Small intestine (tissue), 7 donors: Measurements from ENCODE around the gene PARM1. TPM values are rescaled to one million over a fixed set of nuclear protein-coding genes. Genes with fewer than 3 reads are reported as not detected.

Source experiments
- DNase-seq, 2 donors: peaks; one replicate each; pipeline versions ENCODE4 v3.0.0 to v3.0.0-alpha.2; 2013
- FAIRE-seq: peaks from 2 replicates; lab custom pipeline; 2012; peaks lifted over from hg19 to GRCh38; lab: Jason Lieb, UNC
- H3K27ac ChIP-seq, 3 donors: one replicate each; pipeline ENCODE4 v1.5.1; 2013; ENCODE audit warnings: low read length in 2 of 3, mild to moderate bottlenecking in 2 of 3, control low read depth in 1 of 3, inconsistent platforms in 1 of 3, low read depth in 1 of 3, moderate library complexity in 1 of 3
- H3K27me3 ChIP-seq, 3 donors: one replicate each; pipeline ENCODE4 v1.6.1; 2013; ENCODE audit warnings: low read length in 3 of 3, inconsistent platforms in 1 of 3; ENCODE audit not compliant: control insufficient read depth in 3 of 3, insufficient read depth in 3 of 3
- H3K36me3 ChIP-seq, 3 donors: one replicate each; pipeline ENCODE4 v1.6.1; 2013; ENCODE audit warnings: low read length in 3 of 3, inconsistent platforms in 1 of 3, low read depth in 1 of 3, mild to moderate bottlenecking in 1 of 3, moderate library complexity in 1 of 3; ENCODE audit not compliant: control insufficient read depth in 3 of 3, insufficient read depth in 2 of 3
- H3K4me1 ChIP-seq, 3 donors: one replicate each; pipeline ENCODE4 v1.6.1; 2013; ENCODE audit warnings: low read length in 2 of 3, inconsistent platforms in 1 of 3, low read depth in 1 of 3, mild to moderate bottlenecking in 1 of 3, moderate library complexity in 1 of 3; ENCODE audit not compliant: control insufficient read depth in 3 of 3, insufficient read depth in 2 of 3
- H3K4me3 ChIP-seq, 3 donors: one replicate each; pipeline ENCODE4 v1.5.1; 2013; ENCODE audit warnings: low read length in 3 of 3, control low read depth in 1 of 3, inconsistent platforms in 1 of 3, low read depth in 1 of 3, mild to moderate bottlenecking in 1 of 3, moderate library complexity in 1 of 3
- H3K9me3 ChIP-seq, 2 donors: one replicate each; pipeline ENCODE4 v1.6.1; 2013; ENCODE audit warnings: low read depth in 1 of 2, low read length in 1 of 2; ENCODE audit not compliant: control insufficient read depth in 2 of 2, insufficient read depth in 1 of 2
- WGBS, 3 donors: extraction: QIAGEN DNeasy Blood & Tissue Kit; methylation state at CpG; one replicate each; pipeline ENCODE4 v1.1.7; 2013; 5-methylcytosine and 5-hydroxymethylcytosine counted together
- polyA plus RNA-seq, 4 donors: library from polyadenylated mRNA; stranded (reverse) in 3 of 4; unstranded in 1 of 4; fragments of 200-250 nt in 3 of 4; fragments of 120-200 nt in 1 of 4; gene quantifications; one replicate each; pipeline versions ENCODE4 v1.2.1 to v1.2.3, GENCODE V29; 2013
- donor health status: healthy with polysubstance abuse.
- donor health status: control.
- donor health status: control.
- donor health status: Bipolar disorder and iron deficiency.
- donor health status: healthy.

PARM1 gene
- polyA plus RNA-seq, 4 donors, result under 0.01 to 80.9 (median 7.4) TPM

DNA sequence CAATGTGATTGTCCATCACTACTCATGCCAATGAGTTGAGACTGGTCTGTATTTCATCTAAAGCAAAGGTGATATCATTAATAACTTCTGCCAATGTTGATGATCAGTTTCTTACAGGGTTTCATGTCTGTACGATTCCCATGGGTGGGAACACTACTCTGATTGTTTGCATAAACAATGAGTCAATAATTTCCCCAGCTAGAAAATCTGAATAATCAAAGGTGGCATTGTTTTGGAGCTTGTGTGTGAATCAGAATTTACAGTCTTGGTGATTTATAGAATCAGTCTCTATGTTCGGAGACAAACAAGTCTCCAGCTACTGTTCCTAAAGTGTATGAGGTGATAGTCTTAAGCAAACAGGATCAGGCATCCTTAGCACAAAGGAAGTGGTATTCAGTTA, 35.5 kb upstream of the PARM1 start:
- H3K36me3 ChIP-seq, result no peaks in the 10 kb centered on the region
- peaks cover 0 to 12% (median 3%) of the 10 kb centered on the region in 3 donors for H3K4me1 ChIP-seq
- H3K4me3 ChIP-seq, result no peak overlapping the region
- H3K27ac ChIP-seq, result no peak overlapping the region
- WGBS, 3 donors, result 61 to 66% (median 64%) methylated on average over 2 of the region's 2 CpGs
- H3K9me3 ChIP-seq, result no peaks in the 10 kb centered on the region
- no peaks in the 10 kb centered on the region for H3K27me3 ChIP-seq
- DNase-seq (no peak), FAIRE-seq (no peak)

DNA sequence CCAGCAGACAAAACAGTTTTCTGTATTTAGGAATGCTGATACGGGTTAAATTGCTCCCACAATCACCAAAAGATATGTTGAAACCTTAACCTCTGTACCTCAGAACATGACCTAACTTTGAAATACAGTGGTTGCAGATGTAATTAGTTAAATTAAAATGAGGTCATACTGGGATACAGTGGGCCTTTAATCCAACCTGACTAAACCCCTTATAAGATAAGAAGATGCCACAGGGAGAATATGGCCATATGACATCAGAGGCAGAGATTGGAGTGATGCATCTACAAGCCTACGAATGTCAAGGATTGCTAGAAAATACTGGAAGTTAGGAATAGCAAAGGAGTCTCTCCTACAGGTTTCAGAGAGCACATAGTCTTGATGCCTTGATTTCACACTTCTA, 32.1 kb upstream of the PARM1 start:
- H3K4me1 ChIP-seq, result peaks cover 0 to 5% (median 0%) of the 10 kb centered on the region in 3 donors
- no peaks in the 10 kb centered on the region for H3K9me3 ChIP-seq
- DNase-seq, result no peak
- no peak overlapping the region for H3K4me3 ChIP-seq
- H3K36me3 ChIP-seq, result no peaks in the 10 kb centered on the region
- FAIRE-seq, result no peak
- 43 to 63% (median 56%) methylated on average over 2 of the region's 2 CpGs for WGBS, 3 donors
- no peaks in the 10 kb centered on the region for H3K27me3 ChIP-seq
- no peak overlapping the region for H3K27ac ChIP-seq

DNA sequence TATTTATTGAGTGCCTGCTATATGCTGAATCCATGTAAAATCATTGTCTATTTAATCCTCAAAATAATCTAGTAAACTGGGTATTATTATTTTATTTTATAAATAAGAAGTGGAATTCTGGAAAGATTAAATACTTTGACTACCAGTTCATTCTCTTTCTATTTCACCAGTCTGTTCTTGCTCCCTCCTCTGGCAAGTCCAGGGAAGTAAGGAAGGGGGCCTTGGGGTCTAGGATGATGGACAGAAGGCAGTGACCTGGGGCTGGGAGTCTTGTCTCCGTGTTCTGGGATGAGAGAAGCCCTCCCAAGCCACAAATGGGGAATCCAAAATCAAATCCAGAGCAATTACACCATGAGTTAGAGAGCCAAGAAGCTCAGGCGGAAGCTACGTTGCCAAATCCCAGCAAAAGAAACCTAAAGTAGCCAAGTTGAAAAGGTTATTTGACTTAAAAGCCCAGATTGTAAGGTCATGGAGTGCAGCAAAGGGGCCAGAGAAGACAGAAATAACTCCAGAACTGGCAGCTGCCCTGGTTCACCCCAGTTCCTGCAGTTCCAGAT, 28.3 kb upstream of the PARM1 start:
- H3K4me1 ChIP-seq, result no peaks in the 10 kb centered on the region
- H3K9me3 ChIP-seq, result no peaks in the 10 kb centered on the region
- no peak for DNase-seq
- H3K27me3 ChIP-seq, result no peaks in the 10 kb centered on the region
- no peak overlapping the region for H3K27ac ChIP-seq
- FAIRE-seq, result no peak
- 70 to 84% (median 81%) methylated on average over 3 of the region's 3 CpGs for WGBS, 3 donors
- no peaks in the 10 kb centered on the region for H3K36me3 ChIP-seq
- no peak overlapping the region for H3K4me3 ChIP-seq

DNA sequence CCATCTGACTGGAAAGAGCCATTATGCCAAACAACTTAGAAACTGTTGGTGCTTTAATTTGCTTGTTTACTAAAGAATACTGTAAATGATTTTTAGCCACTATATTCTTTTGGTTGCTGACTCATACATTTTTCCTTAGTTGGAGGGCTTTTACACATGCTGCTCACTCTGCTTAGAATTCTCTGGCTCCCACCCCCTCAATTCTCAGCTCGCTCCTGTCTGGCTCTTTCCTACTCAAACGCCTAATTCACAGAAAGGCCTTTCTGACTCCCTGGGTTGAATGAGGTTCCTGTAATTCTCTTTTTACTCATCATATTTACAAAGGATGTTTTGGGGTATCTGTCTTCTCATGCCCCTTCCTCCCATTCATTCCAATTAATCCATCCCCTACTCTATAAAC, 26.1 kb upstream of the PARM1 start:
- Histone ChIP-seq H3K36me3 (no peaks in the 10 kb centered on the region), H3K4me1 (no peaks in the 10 kb centered on the region), H3K4me3 (no peak overlapping the region), H3K27me3 (no peaks in the 10 kb centered on the region), H3K27ac (no peak overlapping the region), H3K9me3 (no peaks in the 10 kb centered on the region)
- DNase-seq (no peak), FAIRE-seq (no peak)
- WGBS, 3 donors, result 76 to 85% (median 85%) methylated on average over 2 of the region's 2 CpGs

DNA sequence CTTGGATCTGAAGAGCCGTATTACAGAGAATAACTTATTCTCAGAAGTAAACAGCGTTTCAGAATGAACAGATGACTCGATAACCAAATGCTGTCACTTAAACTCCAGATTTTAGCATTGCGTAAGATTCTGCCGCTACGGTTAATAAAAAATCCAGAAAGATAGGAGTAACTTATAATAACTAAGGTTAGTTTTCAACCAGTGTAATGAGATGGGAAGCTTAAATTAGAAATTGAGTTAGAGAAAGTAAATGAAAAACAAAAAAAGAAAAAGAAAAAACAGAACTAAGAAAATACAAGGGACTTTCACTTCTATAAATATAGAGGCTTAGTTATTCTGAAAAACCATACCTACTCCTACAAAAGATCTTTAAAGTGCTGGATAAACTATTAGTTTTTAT, 13.1 kb upstream of the PARM1 start:
- H3K9me3 ChIP-seq, result peaks cover 0 to 3% of the 10 kb centered on the region in 2 donors
- FAIRE-seq (no peak), DNase-seq (no peak)
- no peaks in the 10 kb centered on the region for H3K36me3 ChIP-seq
- WGBS, 3 donors, result 75 to 83% (median 77%) methylated on average over 6 of the region's 6 CpGs
- H3K27ac ChIP-seq, result no peak overlapping the region
- H3K27me3 ChIP-seq, result peaks cover 0 to 4% (median 0%) of the 10 kb centered on the region in 3 donors
- H3K4me1 ChIP-seq, result no peaks in the 10 kb centered on the region
- H3K4me3 ChIP-seq, result no peak overlapping the region

DNA sequence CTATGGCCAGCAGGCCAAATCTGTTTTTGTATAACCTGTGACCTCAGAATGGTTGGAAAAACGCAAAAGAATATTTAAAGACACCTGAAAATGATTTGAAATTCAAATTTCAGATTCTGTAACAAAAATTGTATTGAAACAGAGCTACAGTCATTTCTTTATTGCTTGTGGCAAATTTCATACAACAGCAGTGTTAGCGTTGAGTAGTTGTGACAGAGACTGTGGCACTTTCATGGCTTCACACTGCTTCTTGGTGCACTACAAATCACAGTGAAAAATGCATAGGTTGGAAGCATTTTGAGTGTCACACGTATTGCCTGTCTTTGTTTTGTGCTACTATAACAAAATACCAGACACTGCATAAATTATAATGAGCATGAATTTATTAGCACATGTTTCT, 12.2 kb upstream of the PARM1 start:
- 66 to 73% (median 71%) methylated on average over 3 of the region's 3 CpGs for whole genome bisulfite sequencing, 3 donors
- H3K27ac ChIP-seq, result no peak overlapping the region

DNA sequence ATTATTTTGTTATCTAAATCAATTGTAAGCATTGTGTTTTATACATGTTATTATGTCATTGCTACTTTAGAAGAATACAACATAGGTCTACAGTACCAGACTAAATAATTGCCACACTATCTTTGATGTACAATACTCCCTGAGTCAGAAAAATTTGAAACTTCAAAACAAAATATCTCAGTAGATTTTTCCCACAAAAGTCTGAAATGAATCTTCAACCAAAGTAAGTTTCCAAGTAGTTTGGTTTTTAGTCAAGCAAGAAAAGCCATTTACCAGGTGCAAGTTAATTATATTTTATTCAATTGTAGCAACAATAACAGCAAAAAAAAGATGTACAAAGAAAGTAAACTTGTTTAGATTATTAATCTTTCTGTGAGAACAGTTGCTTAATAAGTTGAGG, 11.4 kb upstream of the PARM1 start:
- Histone ChIP-seq H3K36me3 (no peaks in the 10 kb centered on the region), H3K27ac (no peak overlapping the region), H3K4me3 (no peak overlapping the region), H3K4me1 (no peaks in the 10 kb centered on the region), H3K9me3 (no peaks in the 10 kb centered on the region), H3K27me3 (peaks cover 0 to 2% (median 0%) of the 10 kb centered on the region in 3 donors)
- FAIRE-seq (no peak), DNase-seq (no peak)

More for the DNA sequence above, 12.2 kb upstream of the PARM1 start:
- Histone ChIP-seq H3K9me3 (no peaks in the 10 kb centered on the region), H3K4me3 (no peak overlapping the region), H3K4me1 (no peaks in the 10 kb centered on the region), H3K27me3 (peaks cover 0 to 4% (median 0%) of the 10 kb centered on the region in 3 donors), H3K36me3 (no peaks in the 10 kb centered on the region)
- no peak for DNase-seq
- FAIRE-seq, result no peak

DNA sequence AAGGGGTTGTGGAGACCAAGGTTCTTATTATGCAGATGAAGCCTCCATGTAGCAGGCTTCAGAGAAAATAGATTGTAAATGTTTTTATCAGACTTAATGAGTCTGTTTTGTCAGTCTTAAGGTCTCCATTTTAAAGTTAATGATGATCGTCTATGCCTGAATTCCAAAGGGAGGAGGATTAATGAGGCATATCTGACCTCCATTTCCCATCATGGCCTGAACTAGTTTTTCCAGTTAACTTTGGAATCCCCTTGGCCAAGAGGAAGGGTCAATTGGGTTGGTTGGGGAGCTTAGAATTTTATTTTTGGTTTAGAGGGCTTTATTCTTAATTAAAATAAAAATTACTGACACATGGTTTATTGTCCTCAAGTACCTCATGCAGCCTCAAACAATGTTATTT, 6.9 kb upstream of the PARM1 start:
- DNase-seq (no peak), FAIRE-seq (no peak)
- H3K36me3 ChIP-seq, result no peaks in the 10 kb centered on the region
- no peaks in the 10 kb centered on the region for H3K9me3 ChIP-seq
- H3K27ac ChIP-seq, result no peak overlapping the region
- WGBS, 3 donors, result 30 to 66% (median 44%) methylated on average over 1 of the region's 1 CpG
- no peak overlapping the region for H3K4me3 ChIP-seq
- H3K27me3 ChIP-seq, result peaks cover 0 to 2% (median 0%) of the 10 kb centered on the region in 3 donors
- no peaks in the 10 kb centered on the region for H3K4me1 ChIP-seq

DNA sequence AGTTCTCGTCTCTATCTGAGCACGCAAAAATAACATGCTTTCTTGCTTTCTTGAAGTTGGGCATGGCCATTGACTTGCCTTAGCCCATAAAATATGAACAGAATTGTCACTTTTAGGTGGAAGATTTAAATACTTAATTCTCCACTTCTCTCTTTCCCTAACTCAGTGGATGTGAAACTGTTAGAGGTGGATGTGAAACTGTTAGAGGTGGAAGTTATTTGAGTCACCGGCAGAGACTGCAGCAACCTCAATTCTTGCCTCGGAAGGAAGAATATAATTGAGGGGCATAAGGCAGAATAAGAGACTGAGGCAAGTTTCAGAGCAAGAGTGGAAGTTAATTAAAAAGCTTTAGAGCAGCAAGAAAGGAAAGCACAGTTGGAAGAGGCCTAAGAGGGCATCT, 2.8 kb upstream of the PARM1 start:
- Histone ChIP-seq H3K4me3 (no peak overlapping the region), H3K9me3 (no peaks in the 10 kb centered on the region), H3K27me3 (peaks cover 0 to 20% (median 11%) of the 10 kb centered on the region in 3 donors), H3K36me3 (no peaks in the 10 kb centered on the region), H3K27ac (no peak overlapping the region), H3K4me1 (peaks cover 0 to 6% (median 0%) of the 10 kb centered on the region in 3 donors)
- WGBS, 3 donors, result 81 to 87% (median 87%) methylated on average over 4 of the region's 4 CpGs
- FAIRE-seq (no peak), DNase-seq (no peak)
